Subcutaneous abdominal adipose tissue (tissue), 5 donors: ENCODE data around the gene REC8.

Source experiments
- H3K27ac ChIP-seq: one replicate; pipeline ENCODE4 v1.7.0; 2013; ENCODE audit warnings: low read depth, mild to moderate bottlenecking, inconsistent platforms, low read length, moderate library complexity
- H3K27me3 ChIP-seq, 5 donors: one replicate each; pipeline ENCODE4 v1.7.0; 2013; ENCODE audit warnings: low read length in 5 of 5, inconsistent platforms in 1 of 5; ENCODE audit not compliant: control insufficient read depth in 5 of 5, insufficient read depth in 4 of 5
- H3K36me3 ChIP-seq, 5 donors: one replicate each; pipeline ENCODE4 v1.7.0; 2013; ENCODE audit warnings: low read length in 5 of 5; ENCODE audit not compliant: control insufficient read depth in 5 of 5, insufficient read depth in 5 of 5
- H3K4me1 ChIP-seq, 5 donors: one replicate each; pipeline ENCODE4 v1.7.0; 2013; ENCODE audit warnings: low read length in 5 of 5, mild to moderate bottlenecking in 3 of 5, moderate library complexity in 1 of 5; ENCODE audit not compliant: control insufficient read depth in 5 of 5, insufficient read depth in 5 of 5
- H3K4me3 ChIP-seq, 5 donors: one replicate each; pipeline ENCODE4 v1.7.0; 2013; ENCODE audit warnings: low read length in 5 of 5, low read depth in 1 of 5
- H3K9ac ChIP-seq, 5 donors: one replicate each; pipeline ENCODE4 v1.7.0; 2013; ENCODE audit warnings: low read length in 5 of 5, mild to moderate bottlenecking in 4 of 5, moderate library complexity in 3 of 5
- H3K9me3 ChIP-seq, 5 donors: one replicate each; pipeline ENCODE4 v1.7.0; 2013; ENCODE audit warnings: low read length in 5 of 5; ENCODE audit not compliant: control insufficient read depth in 5 of 5
- donor health status: healthy.
- donor health status: healthy.
- donor health status: healthy.
- donor health status: healthy.
- donor health status: healthy.

REC8 gene

GRCh38 chr14:24181371-24182077, 9.6 kb downstream of the REC8 start:
- Histone ChIP-seq H3K4me1 (no peaks in the 10 kb centered on the region), H3K4me3 (no peak overlapping the region), H3K9me3 (no peaks in the 10 kb centered on the region), H3K27me3 (no peaks in the 10 kb centered on the region), H3K36me3 (peaks cover 0 to 100% (median 95%) of the 10 kb centered on the region in 5 donors), H3K27ac (no peak overlapping the region), H3K9ac (no peak overlapping the region)

GRCh38 chr14:24182110-24182882, 10.4 kb downstream of the REC8 start:
- Histone ChIP-seq H3K9ac (no peak overlapping the region), H3K27ac (no peak overlapping the region), H3K4me3 (no peak overlapping the region), H3K27me3 (no peaks in the 10 kb centered on the region), H3K36me3 (peaks cover 0 to 100% (median 93%) of the 10 kb centered on the region in 5 donors), H3K9me3 (no peaks in the 10 kb centered on the region), H3K4me1 (peaks cover 0 to under 1% (median under 1%) of the 10 kb centered on the region in 5 donors)

GRCh38 chr14:24183014-24183481, 11.2 kb downstream of the REC8 start:
- Histone ChIP-seq H3K36me3 (peaks cover 0 to 94% (median 86%) of the 10 kb centered on the region in 5 donors), H3K4me3 (no peak overlapping the region), H3K27ac (no peak overlapping the region), H3K9me3 (no peaks in the 10 kb centered on the region), H3K9ac (no peak overlapping the region), H3K4me1 (peaks cover 4 to 8% (median 8%) of the 10 kb centered on the region in 5 donors), H3K27me3 (no peaks in the 10 kb centered on the region)

GRCh38 chr14:24184104-24184970, 12.5 kb downstream of the REC8 start:
- H3K27ac ChIP-seq: no peak overlapping the region
- peaks cover 0 to 81% (median 73%) of the 10 kb centered on the region in 5 donors for H3K36me3 ChIP-seq
- peaks cover 6 to 20% (median 18%) of the 10 kb centered on the region in 5 donors for H3K4me1 ChIP-seq

GRCh38 chr14:24185026-24185425, 13.1 kb downstream of the REC8 start:
- H3K27ac ChIP-seq: no peak overlapping the region
- H3K9ac ChIP-seq: no peak overlapping the region
- no peak overlapping the region for H3K4me3 ChIP-seq
- H3K36me3 ChIP-seq: peaks cover 0 to 76% (median 66%) of the 10 kb centered on the region in 5 donors
- H3K9me3 ChIP-seq: no peaks in the 10 kb centered on the region
- H3K4me1 ChIP-seq: peaks cover 6 to 20% (median 19%) of the 10 kb centered on the region in 5 donors
- no peaks in the 10 kb centered on the region for H3K27me3 ChIP-seq

More at GRCh38 chr14:24184104-24184970, 12.5 kb downstream of the REC8 start:
- no peak overlapping the region for H3K4me3 ChIP-seq
- H3K9ac ChIP-seq: no peak overlapping the region
- H3K9me3 ChIP-seq: no peaks in the 10 kb centered on the region
- no peaks in the 10 kb centered on the region for H3K27me3 ChIP-seq

- Histone ChIP-seq H3K4me3 (no peak overlapping the region), H3K27me3 (no peaks in the 10 kb centered on the region), H3K4me1 (peaks cover 6 to 20% (median 19%) of the 10 kb centered on the region in 5 donors), H3K36me3 (peaks cover 0 to 75% (median 65%) of the 10 kb centered on the region in 5 donors), H3K27ac (no peak overlapping the region), H3K9me3 (no peaks in the 10 kb centered on the region), H3K9ac (no peak overlapping the region)
Measured at GRCh38 chr14:24185741-24186140, 13.9 kb downstream of the REC8 start.

- Histone ChIP-seq H3K27ac (no peak overlapping the region), H3K27me3 (no peaks in the 10 kb centered on the region), H3K9me3 (no peaks in the 10 kb centered on the region), H3K36me3 (peaks cover 5 to 71% (median 57%) of the 10 kb centered on the region in 5 donors), H3K4me1 (peaks cover 6 to 20% (median 19%) of the 10 kb centered on the region in 5 donors), H3K4me3 (no peak overlapping the region), H3K9ac (no peak overlapping the region)
Measured at GRCh38 chr14:24186831-24187538, 15.1 kb downstream of the REC8 start.

- peak overlapping the region in 3 of 5 donors; percentile 5 to 83 (median 82) for H3K9ac ChIP-seq
- peaks cover 6 to 20% (median 19%) of the 10 kb centered on the region in 5 donors for H3K4me1 ChIP-seq
- H3K27me3 ChIP-seq: no peaks in the 10 kb centered on the region
- H3K36me3 ChIP-seq: peaks cover 5 to 71% (median 57%) of the 10 kb centered on the region in 5 donors
- H3K9me3 ChIP-seq: no peaks in the 10 kb centered on the region
- no peak overlapping the region for H3K27ac ChIP-seq
- peak overlapping the region; percentile 68 to 78 (median 74) for H3K4me3 ChIP-seq
Measured at GRCh38 chr14:24187539-24187915, 15.6 kb downstream of the REC8 start.
